Measurements from ENCODE around the gene RPS3. TPM values are rescaled to one million over a fixed set of nuclear protein-coding genes. Genes with fewer than 3 reads are reported as not detected.

The RPS3 gene
- total and polyA plus RNA-seq, 2 of the 13 experiments (the other 11 are each of a cell fraction or from before 2014, with no cell fraction given), result 2,143 to 3,616 TPM

DNA sequence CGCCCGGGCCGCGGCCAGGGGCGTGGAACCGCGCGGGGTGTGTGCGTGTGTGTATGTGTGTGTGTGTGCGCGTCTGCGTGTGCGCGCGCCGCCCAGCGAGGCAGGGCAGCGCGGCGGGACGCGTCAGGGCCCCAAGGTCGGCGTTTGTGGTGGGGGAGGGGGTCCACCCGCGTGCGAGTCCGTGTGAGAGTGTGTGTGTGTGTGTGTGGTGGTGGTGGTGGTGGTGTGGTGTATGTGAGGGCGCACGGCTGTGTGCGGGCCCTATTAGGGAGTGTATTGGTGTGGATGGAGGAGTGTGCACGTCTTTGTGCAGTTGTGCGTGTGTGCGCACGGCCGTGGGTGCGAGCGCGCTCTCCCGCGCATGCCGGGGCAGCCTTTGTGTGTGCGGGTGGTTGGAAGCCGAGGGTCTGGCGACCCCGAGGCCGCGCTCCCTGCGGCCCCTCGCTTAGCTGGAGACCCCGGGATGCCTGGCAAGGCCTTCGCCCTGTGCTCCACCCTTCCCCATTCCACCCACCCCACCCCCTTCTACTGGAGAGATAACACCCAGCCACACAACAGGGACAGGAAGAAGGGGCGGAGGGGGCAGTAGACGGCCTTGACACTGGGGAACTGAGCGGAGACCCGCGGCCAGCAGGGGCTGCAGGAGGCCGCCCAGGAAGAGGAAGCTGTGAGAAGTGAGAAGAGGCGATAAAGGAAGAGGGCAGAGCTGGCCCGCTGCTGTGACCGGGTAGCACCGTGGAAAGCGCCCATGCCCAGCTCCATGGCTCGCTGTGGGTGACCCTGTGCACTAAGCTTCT, 47.3 kb upstream of the RPS3 start (continued):
- TF ChIP-seq NBN (conservative IDR thresholded peaks at IDR 0.05), result no peak
- TF ChIP-seq, protein P1, sequence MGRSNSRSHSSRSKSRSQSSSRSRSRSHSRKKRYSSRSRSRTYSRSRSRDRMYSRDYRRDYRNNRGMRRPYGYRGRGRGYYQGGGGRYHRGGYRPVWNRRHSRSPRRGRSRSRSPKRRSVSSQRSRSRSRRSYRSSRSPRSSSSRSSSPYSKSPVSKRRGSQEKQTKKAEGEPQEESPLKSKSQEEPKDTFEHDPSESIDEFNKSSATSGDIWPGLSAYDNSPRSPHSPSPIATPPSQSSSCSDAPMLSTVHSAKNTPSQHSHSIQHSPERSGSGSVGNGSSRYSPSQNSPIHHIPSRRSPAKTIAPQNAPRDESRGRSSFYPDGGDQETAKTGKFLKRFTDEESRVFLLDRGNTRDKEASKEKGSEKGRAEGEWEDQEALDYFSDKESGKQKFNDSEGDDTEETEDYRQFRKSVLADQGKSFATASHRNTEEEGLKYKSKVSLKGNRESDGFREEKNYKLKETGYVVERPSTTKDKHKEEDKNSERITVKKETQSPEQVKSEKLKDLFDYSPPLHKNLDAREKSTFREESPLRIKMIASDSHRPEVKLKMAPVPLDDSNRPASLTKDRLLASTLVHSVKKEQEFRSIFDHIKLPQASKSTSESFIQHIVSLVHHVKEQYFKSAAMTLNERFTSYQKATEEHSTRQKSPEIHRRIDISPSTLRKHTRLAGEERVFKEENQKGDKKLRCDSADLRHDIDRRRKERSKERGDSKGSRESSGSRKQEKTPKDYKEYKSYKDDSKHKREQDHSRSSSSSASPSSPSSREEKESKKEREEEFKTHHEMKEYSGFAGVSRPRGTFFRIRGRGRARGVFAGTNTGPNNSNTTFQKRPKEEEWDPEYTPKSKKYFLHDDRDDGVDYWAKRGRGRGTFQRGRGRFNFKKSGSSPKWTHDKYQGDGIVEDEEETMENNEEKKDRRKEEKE (IDR thresholded peaks at IDR 0.05), result no peak
- TF ChIP-seq, protein P2, sequence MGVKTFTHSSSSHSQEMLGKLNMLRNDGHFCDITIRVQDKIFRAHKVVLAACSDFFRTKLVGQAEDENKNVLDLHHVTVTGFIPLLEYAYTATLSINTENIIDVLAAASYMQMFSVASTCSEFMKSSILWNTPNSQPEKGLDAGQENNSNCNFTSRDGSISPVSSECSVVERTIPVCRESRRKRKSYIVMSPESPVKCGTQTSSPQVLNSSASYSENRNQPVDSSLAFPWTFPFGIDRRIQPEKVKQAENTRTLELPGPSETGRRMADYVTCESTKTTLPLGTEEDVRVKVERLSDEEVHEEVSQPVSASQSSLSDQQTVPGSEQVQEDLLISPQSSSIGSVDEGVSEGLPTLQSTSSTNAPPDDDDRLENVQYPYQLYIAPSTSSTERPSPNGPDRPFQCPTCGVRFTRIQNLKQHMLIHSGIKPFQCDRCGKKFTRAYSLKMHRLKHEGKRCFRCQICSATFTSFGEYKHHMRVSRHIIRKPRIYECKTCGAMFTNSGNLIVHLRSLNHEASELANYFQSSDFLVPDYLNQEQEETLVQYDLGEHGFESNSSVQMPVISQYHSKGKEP (CRISPR knock-in tag; IDR thresholded peaks at IDR 0.05), result no peak
- no peak for TF ChIP-seq NFYB (CRISPR knock-in tag; IDR thresholded peaks at IDR 0.05)
- no peak for TF ChIP-seq SMARCE1 (IDR thresholded peaks at IDR 0.05; ENCODE audit: borderline replicate concordance)
- no peak for TF ChIP-seq PCBP1 (IDR thresholded peaks at IDR 0.05; ENCODE audit: borderline replicate concordance, low read depth, low read length)
- TF ChIP-seq, protein P3, sequence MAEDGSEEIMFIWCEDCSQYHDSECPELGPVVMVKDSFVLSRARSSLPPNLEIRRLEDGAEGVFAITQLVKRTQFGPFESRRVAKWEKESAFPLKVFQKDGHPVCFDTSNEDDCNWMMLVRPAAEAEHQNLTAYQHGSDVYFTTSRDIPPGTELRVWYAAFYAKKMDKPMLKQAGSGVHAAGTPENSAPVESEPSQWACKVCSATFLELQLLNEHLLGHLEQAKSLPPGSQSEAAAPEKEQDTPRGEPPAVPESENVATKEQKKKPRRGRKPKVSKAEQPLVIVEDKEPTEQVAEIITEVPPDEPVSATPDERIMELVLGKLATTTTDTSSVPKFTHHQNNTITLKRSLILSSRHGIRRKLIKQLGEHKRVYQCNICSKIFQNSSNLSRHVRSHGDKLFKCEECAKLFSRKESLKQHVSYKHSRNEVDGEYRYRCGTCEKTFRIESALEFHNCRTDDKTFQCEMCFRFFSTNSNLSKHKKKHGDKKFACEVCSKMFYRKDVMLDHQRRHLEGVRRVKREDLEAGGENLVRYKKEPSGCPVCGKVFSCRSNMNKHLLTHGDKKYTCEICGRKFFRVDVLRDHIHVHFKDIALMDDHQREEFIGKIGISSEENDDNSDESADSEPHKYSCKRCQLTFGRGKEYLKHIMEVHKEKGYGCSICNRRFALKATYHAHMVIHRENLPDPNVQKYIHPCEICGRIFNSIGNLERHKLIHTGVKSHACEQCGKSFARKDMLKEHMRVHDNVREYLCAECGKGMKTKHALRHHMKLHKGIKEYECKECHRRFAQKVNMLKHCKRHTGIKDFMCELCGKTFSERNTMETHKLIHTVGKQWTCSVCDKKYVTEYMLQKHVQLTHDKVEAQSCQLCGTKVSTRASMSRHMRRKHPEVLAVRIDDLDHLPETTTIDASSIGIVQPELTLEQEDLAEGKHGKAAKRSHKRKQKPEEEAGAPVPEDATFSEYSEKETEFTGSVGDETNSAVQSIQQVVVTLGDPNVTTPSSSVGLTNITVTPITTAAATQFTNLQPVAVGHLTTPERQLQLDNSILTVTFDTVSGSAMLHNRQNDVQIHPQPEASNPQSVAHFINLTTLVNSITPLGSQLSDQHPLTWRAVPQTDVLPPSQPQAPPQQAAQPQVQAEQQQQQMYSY (CRISPR knock-in tag; IDR thresholded peaks at IDR 0.05), result 0 out of 2 replicates have a peak, but pooled peaks have one; percentile 14
- TF ChIP-seq, protein P4, sequence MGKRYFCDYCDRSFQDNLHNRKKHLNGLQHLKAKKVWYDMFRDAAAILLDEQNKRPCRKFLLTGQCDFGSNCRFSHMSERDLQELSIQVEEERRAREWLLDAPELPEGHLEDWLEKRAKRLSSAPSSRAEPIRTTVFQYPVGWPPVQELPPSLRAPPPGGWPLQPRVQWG (CRISPR knock-in tag; IDR thresholded peaks at IDR 0.05; ENCODE audit: borderline replicate concordance, low read depth), result no peak
- TF ChIP-seq, protein P5, sequence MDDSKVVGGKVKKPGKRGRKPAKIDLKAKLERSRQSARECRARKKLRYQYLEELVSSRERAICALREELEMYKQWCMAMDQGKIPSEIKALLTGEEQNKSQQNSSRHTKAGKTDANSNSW (CRISPR knock-in tag; IDR thresholded peaks at IDR 0.05; ENCODE audit: borderline replicate concordance), result no peak; the same call in 1 of the 2 replicates
- no peak for TF ChIP-seq ZNF766 (CRISPR knock-in tag; IDR thresholded peaks at IDR 0.05; ENCODE audit: borderline replicate concordance)
- TF ChIP-seq NR3C1 (CRISPR knock-in tag; IDR thresholded peaks at IDR 0.05), result no peak
- no peak for TF ChIP-seq FOXA1 (IDR thresholded peaks at IDR 0.05)
- TF ChIP-seq FOXA1 (CRISPR knock-in tag; IDR thresholded peaks at IDR 0.05), result peak; percentile 6; the same call in 1 of the 2 replicates
- TF ChIP-seq, protein P6, sequence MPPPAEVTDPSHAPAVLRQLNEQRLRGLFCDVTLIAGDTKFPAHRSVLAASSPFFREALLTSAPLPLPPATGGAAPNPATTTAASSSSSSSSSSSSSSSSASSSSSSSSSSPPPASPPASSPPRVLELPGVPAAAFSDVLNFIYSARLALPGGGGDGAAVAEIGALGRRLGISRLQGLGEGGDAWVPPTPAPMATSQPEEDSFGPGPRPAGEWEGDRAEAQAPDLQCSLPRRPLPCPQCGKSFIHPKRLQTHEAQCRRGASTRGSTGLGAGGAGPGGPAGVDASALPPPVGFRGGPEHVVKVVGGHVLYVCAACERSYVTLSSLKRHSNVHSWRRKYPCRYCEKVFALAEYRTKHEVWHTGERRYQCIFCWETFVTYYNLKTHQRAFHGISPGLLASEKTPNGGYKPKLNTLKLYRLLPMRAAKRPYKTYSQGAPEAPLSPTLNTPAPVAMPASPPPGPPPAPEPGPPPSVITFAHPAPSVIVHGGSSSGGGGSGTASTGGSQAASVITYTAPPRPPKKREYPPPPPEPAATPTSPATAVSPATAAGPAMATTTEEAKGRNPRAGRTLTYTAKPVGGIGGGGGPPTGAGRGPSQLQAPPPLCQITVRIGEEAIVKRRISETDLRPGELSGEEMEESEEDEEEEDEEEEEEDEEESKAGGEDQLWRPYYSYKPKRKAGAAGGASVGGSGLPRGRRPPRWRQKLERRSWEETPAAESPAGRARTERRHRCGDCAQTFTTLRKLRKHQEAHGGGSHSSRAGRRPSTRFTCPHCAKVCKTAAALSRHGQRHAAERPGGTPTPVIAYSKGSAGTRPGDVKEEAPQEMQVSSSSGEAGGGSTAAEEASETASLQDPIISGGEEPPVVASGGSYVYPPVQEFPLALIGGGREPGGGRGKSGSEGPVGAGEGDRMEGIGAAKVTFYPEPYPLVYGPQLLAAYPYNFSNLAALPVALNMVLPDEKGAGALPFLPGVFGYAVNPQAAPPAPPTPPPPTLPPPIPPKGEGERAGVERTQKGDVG (CRISPR knock-in tag; IDR thresholded peaks at IDR 0.05; ENCODE audit: borderline replicate concordance), result peak; percentile 72; the same call in 1 of the 2 replicates
- TF ChIP-seq, protein P7, sequence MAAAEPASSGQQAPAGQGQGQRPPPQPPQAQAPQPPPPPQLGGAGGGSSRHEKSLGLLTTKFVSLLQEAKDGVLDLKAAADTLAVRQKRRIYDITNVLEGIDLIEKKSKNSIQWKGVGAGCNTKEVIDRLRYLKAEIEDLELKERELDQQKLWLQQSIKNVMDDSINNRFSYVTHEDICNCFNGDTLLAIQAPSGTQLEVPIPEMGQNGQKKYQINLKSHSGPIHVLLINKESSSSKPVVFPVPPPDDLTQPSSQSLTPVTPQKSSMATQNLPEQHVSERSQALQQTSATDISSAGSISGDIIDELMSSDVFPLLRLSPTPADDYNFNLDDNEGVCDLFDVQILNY (CRISPR knock-in tag; conservative IDR thresholded peaks at IDR 0.05), result no peak

Measured in HepG2 (cell line).